ENCODE results near the gene PTPRF. TPM values are rescaled to one million over a fixed set of nuclear protein-coding genes. Genes with fewer than 3 reads are reported as not detected.
"Not testable (repeated sequence)": the region's sequence is repeated elsewhere in the genome, so short reads cannot be mapped to it uniquely, and the experiment has no call there.

The PTPRF gene
- total RNA-seq: under 0.01 TPM

GRCh38 chr1:43530483-43531106 is at the start of gene PTPRF:
TSS of gene PTPRF (plus strand) at chr1:43530883. CDS start at chr1:43545076, 14,193 bp downstream.
- no peak within 1 kb of the TSS for H3K4me3 ChIP-seq (ENCODE audit: low read length)
- H3K27me3 ChIP-seq (ENCODE audit: insufficient read depth, low read length): peaks cover 18% of the 10 kb centered on the region
- H3K4me1 ChIP-seq (ENCODE audit: insufficient read depth, low read length): peaks cover 8% of the 10 kb centered on the region
- no peaks in the 10 kb centered on the region for H3K9me3 ChIP-seq (ENCODE audit: low read depth, low read length)

- Histone ChIP-seq H3K4me3 (ENCODE audit: low read length) (no peak overlapping the region), H3K4me1 (ENCODE audit: insufficient read depth, low read length) (no peaks in the 10 kb centered on the region), H3K9me3 (ENCODE audit: low read depth, low read length) (no peaks in the 10 kb centered on the region), H3K27me3 (ENCODE audit: insufficient read depth, low read length) (no peaks in the 10 kb centered on the region)
Observed at GRCh38 chr1:43481491-43481890, 49.2 kb upstream of the PTPRF start.

- Histone ChIP-seq H3K9me3 (ENCODE audit: low read depth, low read length) (no peaks in the 10 kb centered on the region), H3K27me3 (ENCODE audit: insufficient read depth, low read length) (no peaks in the 10 kb centered on the region), H3K4me1 (ENCODE audit: insufficient read depth, low read length) (no peaks in the 10 kb centered on the region), H3K4me3 (ENCODE audit: low read length) (no peak overlapping the region)
Observed at GRCh38 chr1:43482215-43482614, 48.5 kb upstream of the PTPRF start.

- Histone ChIP-seq H3K4me1 (ENCODE audit: insufficient read depth, low read length) (no peaks in the 10 kb centered on the region), H3K9me3 (ENCODE audit: low read depth, low read length) (peaks cover 10% of the 10 kb centered on the region), H3K4me3 (ENCODE audit: low read length) (no peak overlapping the region), H3K27me3 (ENCODE audit: insufficient read depth, low read length) (no peaks in the 10 kb centered on the region)
Observed at GRCh38 chr1:43484367-43484766, 46.3 kb upstream of the PTPRF start.

GRCh38 chr1:43488165-43488564 is 42.5 kb upstream of the PTPRF start:
- Histone ChIP-seq H3K4me1 (ENCODE audit: insufficient read depth, low read length) (no peaks in the 10 kb centered on the region), H3K27me3 (ENCODE audit: insufficient read depth, low read length) (no peaks in the 10 kb centered on the region), H3K9me3 (ENCODE audit: low read depth, low read length) (peaks cover 10% of the 10 kb centered on the region), H3K4me3 (ENCODE audit: low read length) (no peak overlapping the region)

GRCh38 chr1:43491061-43491460 is 39.6 kb upstream of the PTPRF start:
- Histone ChIP-seq H3K9me3 (ENCODE audit: low read depth, low read length) (peaks cover 10% of the 10 kb centered on the region), H3K4me3 (ENCODE audit: low read length) (no peak overlapping the region), H3K4me1 (ENCODE audit: insufficient read depth, low read length) (no peaks in the 10 kb centered on the region), H3K27me3 (ENCODE audit: insufficient read depth, low read length) (no peaks in the 10 kb centered on the region)

GRCh38 chr1:43492826-43493225 is 37.9 kb upstream of the PTPRF start:
- H3K27me3 ChIP-seq (ENCODE audit: insufficient read depth, low read length): no peaks in the 10 kb centered on the region
- no peak overlapping the region for H3K4me3 ChIP-seq (ENCODE audit: low read length)
- H3K9me3 ChIP-seq (ENCODE audit: low read depth, low read length): peaks cover 7% of the 10 kb centered on the region
- H3K4me1 ChIP-seq (ENCODE audit: insufficient read depth, low read length): no peaks in the 10 kb centered on the region

GRCh38 chr1:43493661-43494450 is 36.8 kb upstream of the PTPRF start:
- no peaks in the 10 kb centered on the region for H3K4me1 ChIP-seq (ENCODE audit: insufficient read depth, low read length)
- no peak overlapping the region for H3K4me3 ChIP-seq (ENCODE audit: low read length)
- H3K27me3 ChIP-seq (ENCODE audit: insufficient read depth, low read length): no peaks in the 10 kb centered on the region
- no peaks in the 10 kb centered on the region for H3K9me3 ChIP-seq (ENCODE audit: low read depth, low read length)

GRCh38 chr1:43495204-43495603 is 35.5 kb upstream of the PTPRF start:
- H3K27me3 ChIP-seq (ENCODE audit: insufficient read depth, low read length): no peaks in the 10 kb centered on the region
- H3K9me3 ChIP-seq (ENCODE audit: low read depth, low read length): no peaks in the 10 kb centered on the region
- H3K4me1 ChIP-seq (ENCODE audit: insufficient read depth, low read length): no peaks in the 10 kb centered on the region
- H3K4me3 ChIP-seq (ENCODE audit: low read length): no peak overlapping the region

GRCh38 chr1:43499898-43500297 is 30.8 kb upstream of the PTPRF start:
- Histone ChIP-seq H3K9me3 (ENCODE audit: low read depth, low read length) (no peaks in the 10 kb centered on the region), H3K4me3 (ENCODE audit: low read length) (no peak overlapping the region), H3K27me3 (ENCODE audit: insufficient read depth, low read length) (no peaks in the 10 kb centered on the region), H3K4me1 (ENCODE audit: insufficient read depth, low read length) (no peaks in the 10 kb centered on the region)

- not testable (repeated sequence) for H3K4me3 ChIP-seq (ENCODE audit: low read length); H3K27me3 ChIP-seq (ENCODE audit: insufficient read depth, low read length); H3K4me1 ChIP-seq (ENCODE audit: insufficient read depth, low read length); H3K9me3 ChIP-seq (ENCODE audit: low read depth, low read length)
Observed at GRCh38 chr1:43501806-43502205, 28.9 kb upstream of the PTPRF start.

- H3K4me3 ChIP-seq (ENCODE audit: low read length): no peak overlapping the region
- H3K9me3 ChIP-seq (ENCODE audit: low read depth, low read length): no peaks in the 10 kb centered on the region
- no peaks in the 10 kb centered on the region for H3K4me1 ChIP-seq (ENCODE audit: insufficient read depth, low read length)
- no peaks in the 10 kb centered on the region for H3K27me3 ChIP-seq (ENCODE audit: insufficient read depth, low read length)
Observed at GRCh38 chr1:43503534-43503933, 27.1 kb upstream of the PTPRF start.

- Histone ChIP-seq H3K4me1 (ENCODE audit: insufficient read depth, low read length) (no peaks in the 10 kb centered on the region), H3K4me3 (ENCODE audit: low read length) (no peak overlapping the region), H3K9me3 (ENCODE audit: low read depth, low read length) (no peaks in the 10 kb centered on the region), H3K27me3 (ENCODE audit: insufficient read depth, low read length) (no peaks in the 10 kb centered on the region)
Observed at GRCh38 chr1:43505077-43505780, 25.5 kb upstream of the PTPRF start.

- Histone ChIP-seq H3K4me1 (ENCODE audit: insufficient read depth, low read length) (no peaks in the 10 kb centered on the region), H3K9me3 (ENCODE audit: low read depth, low read length) (no peaks in the 10 kb centered on the region), H3K27me3 (ENCODE audit: insufficient read depth, low read length) (no peaks in the 10 kb centered on the region), H3K4me3 (ENCODE audit: low read length) (no peak overlapping the region)
Observed at GRCh38 chr1:43506233-43506632, 24.4 kb upstream of the PTPRF start.
